Tibial nerve (tissue), 4 donors: ENCODE measurements around the gene MLST8.

Source experiments
- EP300 ChIP-seq, 2 donors: sonication (generic); formaldehyde crosslinking; IDR thresholded peaks; one replicate each; pipeline ENCODE4 v1.6.1; 2017; ENCODE audit warnings: antibody characterized with exemption in 2 of 2, mild to moderate bottlenecking in 1 of 2
- POLR2A ChIP-seq, 2 donors: fragments of 450-650 bp; IDR thresholded peaks; one replicate each; pipeline ENCODE4 v1.6.1; 2017; ENCODE audit warnings: antibody characterized with exemption in 2 of 2, mild to moderate bottlenecking in 2 of 2, moderate library complexity in 2 of 2
- TF ChIP-seq, protein P1 (sequence below), 5 experiments: fragments of 200-600 bp in 3 of 5; fragments of 450-650 bp in 2 of 5; sonication (generic) in 3 of 5; IDR thresholded peaks; one replicate each; pipeline ENCODE4 v1.5.1; 2016 to 2019; ENCODE audit warnings: antibody characterized with exemption in 5 of 5, mild to moderate bottlenecking in 3 of 5, moderate library complexity in 2 of 5

DNA sequence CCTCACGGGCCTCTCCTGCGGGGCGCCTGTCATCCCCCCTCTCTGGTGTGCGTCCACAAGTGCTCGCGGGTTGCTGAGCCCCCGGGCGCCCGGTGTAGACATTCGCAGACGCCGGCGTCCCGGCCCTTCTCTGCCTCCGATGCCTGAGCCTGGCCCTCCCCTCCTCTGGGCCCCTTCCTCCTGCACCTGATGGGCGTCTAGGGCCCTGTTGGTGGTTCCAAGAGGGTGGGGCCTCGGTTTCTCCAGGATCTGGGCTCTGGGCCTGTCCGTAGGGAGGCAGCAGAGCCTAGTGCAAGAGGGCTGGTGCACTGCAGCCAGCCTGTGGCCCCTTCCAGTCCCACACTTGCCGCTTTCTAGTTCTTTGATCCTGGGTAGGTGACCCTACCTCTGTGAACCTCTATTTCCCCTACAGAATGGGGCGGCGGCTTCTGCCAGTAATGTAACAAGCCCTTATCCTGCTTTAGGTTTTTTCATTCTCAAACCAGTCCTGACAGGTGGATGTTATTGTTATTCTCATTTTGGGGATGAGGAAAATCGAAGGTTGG lies 18.8 kb downstream of the MLST8 start:
- TF ChIP-seq, protein P1, sequence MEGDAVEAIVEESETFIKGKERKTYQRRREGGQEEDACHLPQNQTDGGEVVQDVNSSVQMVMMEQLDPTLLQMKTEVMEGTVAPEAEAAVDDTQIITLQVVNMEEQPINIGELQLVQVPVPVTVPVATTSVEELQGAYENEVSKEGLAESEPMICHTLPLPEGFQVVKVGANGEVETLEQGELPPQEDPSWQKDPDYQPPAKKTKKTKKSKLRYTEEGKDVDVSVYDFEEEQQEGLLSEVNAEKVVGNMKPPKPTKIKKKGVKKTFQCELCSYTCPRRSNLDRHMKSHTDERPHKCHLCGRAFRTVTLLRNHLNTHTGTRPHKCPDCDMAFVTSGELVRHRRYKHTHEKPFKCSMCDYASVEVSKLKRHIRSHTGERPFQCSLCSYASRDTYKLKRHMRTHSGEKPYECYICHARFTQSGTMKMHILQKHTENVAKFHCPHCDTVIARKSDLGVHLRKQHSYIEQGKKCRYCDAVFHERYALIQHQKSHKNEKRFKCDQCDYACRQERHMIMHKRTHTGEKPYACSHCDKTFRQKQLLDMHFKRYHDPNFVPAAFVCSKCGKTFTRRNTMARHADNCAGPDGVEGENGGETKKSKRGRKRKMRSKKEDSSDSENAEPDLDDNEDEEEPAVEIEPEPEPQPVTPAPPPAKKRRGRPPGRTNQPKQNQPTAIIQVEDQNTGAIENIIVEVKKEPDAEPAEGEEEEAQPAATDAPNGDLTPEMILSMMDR (IDR thresholded peaks at IDR 0.05) = no peak
- TF ChIP-seq POLR2A (IDR thresholded peaks at IDR 0.05) = no peak
- TF ChIP-seq EP300 (IDR thresholded peaks at IDR 0.05) = no peak
